Activated naive CD8-positive, alpha-beta T cell treated with anti-CD3 and anti-CD28 coated beads for 36 hours (primary cell): ENCODE results near the gene CXCL17. TPM values are rescaled to one million over a fixed set of nuclear protein-coding genes. Genes with fewer than 3 reads are reported as not detected.

Experiments
- DNase-seq: peaks from one replicate; pipeline ENCODE4 v3.0.0; 2021
- H3K27ac Mint-ChIP-seq: one replicate; pipeline ENCODE4 v1.8.0; 2022; ENCODE audit warnings: mild to moderate bottlenecking, moderate library complexity, mixed read lengths
- H3K27me3 Mint-ChIP-seq: one replicate; pipeline ENCODE4 v1.8.0; 2022; ENCODE audit warnings: mild to moderate bottlenecking, mixed read lengths
- H3K36me3 Mint-ChIP-seq: one replicate; pipeline ENCODE4 v1.8.0; 2021; ENCODE audit warnings: mild to moderate bottlenecking, mixed read lengths
- H3K4me1 Mint-ChIP-seq: one replicate; pipeline ENCODE4 v1.8.0; 2021; ENCODE audit warnings: mixed read lengths
- H3K4me3 Mint-ChIP-seq: one replicate; pipeline ENCODE4 v1.8.0; 2022; ENCODE audit warnings: mild to moderate bottlenecking, moderate library complexity, mixed read lengths
- H3K9me3 Mint-ChIP-seq: one replicate; pipeline ENCODE4 v1.8.0; 2022; ENCODE audit warnings: mixed read lengths
- total RNA-seq, 2 experiments: library from RNA; stranded (reverse); gene quantifications; one replicate each; pipeline ENCODE4 v1.2.3, GENCODE V29; 2021

Gene CXCL17
- total RNA-seq, 2 experiments from 2014 or later, result not detected

- H3K27ac Mint-ChIP-seq, result peak overlapping the region; percentile 84
- H3K9me3 Mint-ChIP-seq, result no peaks in the 10 kb centered on the region
Measured at GRCh38 chr19:42422092-42422900, 20.4 kb downstream of the CXCL17 start.

GRCh38 chr19:42421591-42422031, 21.1 kb downstream of the CXCL17 start:
- H3K27ac Mint-ChIP-seq, result no peak overlapping the region
- H3K4me1 Mint-ChIP-seq, result peaks cover 40% of the 10 kb centered on the region
- no peak for DNase-seq
- H3K4me3 Mint-ChIP-seq, result peak overlapping the region; percentile 89
- peaks cover 14% of the 10 kb centered on the region for H3K36me3 Mint-ChIP-seq
- no peaks in the 10 kb centered on the region for H3K9me3 Mint-ChIP-seq
- no peaks in the 10 kb centered on the region for H3K27me3 Mint-ChIP-seq

More at GRCh38 chr19:42422092-42422900, 20.4 kb downstream of the CXCL17 start:
- H3K27me3 Mint-ChIP-seq, result no peaks in the 10 kb centered on the region
- peaks cover 14% of the 10 kb centered on the region for H3K36me3 Mint-ChIP-seq
- H3K4me1 Mint-ChIP-seq, result peaks cover 40% of the 10 kb centered on the region
- DNase-seq, result no peak
- peak overlapping the region; percentile 89 for H3K4me3 Mint-ChIP-seq

GRCh38 chr19:42421101-42421500, 21.6 kb downstream of the CXCL17 start:
- no peak overlapping the region for H3K27ac Mint-ChIP-seq
- peaks cover 40% of the 10 kb centered on the region for H3K4me1 Mint-ChIP-seq
- H3K9me3 Mint-ChIP-seq, result no peaks in the 10 kb centered on the region
- H3K4me3 Mint-ChIP-seq, result no peak overlapping the region
- DNase-seq, result no peak
- peaks cover 14% of the 10 kb centered on the region for H3K36me3 Mint-ChIP-seq
- H3K27me3 Mint-ChIP-seq, result no peaks in the 10 kb centered on the region

- H3K27ac Mint-ChIP-seq, result no peak overlapping the region
- no peaks in the 10 kb centered on the region for H3K27me3 Mint-ChIP-seq
- peaks cover 14% of the 10 kb centered on the region for H3K36me3 Mint-ChIP-seq
- no peaks in the 10 kb centered on the region for H3K9me3 Mint-ChIP-seq
- DNase-seq, result peak; percentile 78
- no peak overlapping the region for H3K4me3 Mint-ChIP-seq
- peaks cover 40% of the 10 kb centered on the region for H3K4me1 Mint-ChIP-seq
Measured at GRCh38 chr19:42420055-42420544, 22.6 kb downstream of the CXCL17 start.

GRCh38 chr19:42419309-42419708, 23.4 kb downstream of the CXCL17 start:
- peaks cover 14% of the 10 kb centered on the region for H3K36me3 Mint-ChIP-seq
- no peak overlapping the region for H3K27ac Mint-ChIP-seq
- H3K9me3 Mint-ChIP-seq, result no peaks in the 10 kb centered on the region
- no peak for DNase-seq
- no peaks in the 10 kb centered on the region for H3K27me3 Mint-ChIP-seq
- H3K4me3 Mint-ChIP-seq, result no peak overlapping the region
- peaks cover 37% of the 10 kb centered on the region for H3K4me1 Mint-ChIP-seq

GRCh38 chr19:42412661-42413076, 30.1 kb downstream of the CXCL17 start:
- no peak for DNase-seq
- Mint-ChIP-seq H3K36me3 (peaks cover 2% of the 10 kb centered on the region), H3K9me3 (no peaks in the 10 kb centered on the region), H3K4me1 (no peaks in the 10 kb centered on the region), H3K4me3 (no peak overlapping the region), H3K27me3 (no peaks in the 10 kb centered on the region), H3K27ac (no peak overlapping the region)

- Mint-ChIP-seq H3K4me3 (no peak overlapping the region), H3K36me3 (peaks cover 2% of the 10 kb centered on the region), H3K27ac (no peak overlapping the region), H3K27me3 (no peaks in the 10 kb centered on the region), H3K4me1 (no peaks in the 10 kb centered on the region), H3K9me3 (no peaks in the 10 kb centered on the region)
- no peak for DNase-seq
Measured at GRCh38 chr19:42412227-42412626, 30.5 kb downstream of the CXCL17 start.

- no peak overlapping the region for H3K27ac Mint-ChIP-seq
- no peak for DNase-seq
- no peaks in the 10 kb centered on the region for H3K27me3 Mint-ChIP-seq
- H3K4me1 Mint-ChIP-seq, result no peaks in the 10 kb centered on the region
- H3K9me3 Mint-ChIP-seq, result no peaks in the 10 kb centered on the region
- peaks cover 2% of the 10 kb centered on the region for H3K36me3 Mint-ChIP-seq
- no peak overlapping the region for H3K4me3 Mint-ChIP-seq
Measured at GRCh38 chr19:42411581-42412178, 31.1 kb downstream of the CXCL17 start.

- Mint-ChIP-seq H3K9me3 (no peaks in the 10 kb centered on the region), H3K27me3 (no peaks in the 10 kb centered on the region), H3K36me3 (peaks cover 5% of the 10 kb centered on the region), H3K27ac (no peak overlapping the region), H3K4me3 (no peak overlapping the region), H3K4me1 (no peaks in the 10 kb centered on the region)
- DNase-seq, result no peak
Measured at GRCh38 chr19:42410371-42410770, 32.4 kb downstream of the CXCL17 start.

GRCh38 chr19:42409477-42409876, 33.3 kb downstream of the CXCL17 start:
- peaks cover 10% of the 10 kb centered on the region for H3K36me3 Mint-ChIP-seq
- no peak overlapping the region for H3K27ac Mint-ChIP-seq
- no peaks in the 10 kb centered on the region for H3K9me3 Mint-ChIP-seq
- H3K27me3 Mint-ChIP-seq, result no peaks in the 10 kb centered on the region
- no peak overlapping the region for H3K4me3 Mint-ChIP-seq
- no peaks in the 10 kb centered on the region for H3K4me1 Mint-ChIP-seq
- DNase-seq, result no peak

- Mint-ChIP-seq H3K27me3 (no peaks in the 10 kb centered on the region), H3K4me1 (no peaks in the 10 kb centered on the region), H3K27ac (no peak overlapping the region), H3K9me3 (no peaks in the 10 kb centered on the region), H3K4me3 (no peak overlapping the region), H3K36me3 (peaks cover 12% of the 10 kb centered on the region)
- no peak for DNase-seq
Measured at GRCh38 chr19:42407816-42408175, 35.0 kb downstream of the CXCL17 start.

GRCh38 chr19:42407085-42407815, 35.5 kb downstream of the CXCL17 start:
- Mint-ChIP-seq H3K27me3 (no peaks in the 10 kb centered on the region), H3K36me3 (peaks cover 12% of the 10 kb centered on the region), H3K4me3 (no peak overlapping the region), H3K4me1 (peaks cover 3% of the 10 kb centered on the region), H3K27ac (no peak overlapping the region), H3K9me3 (no peaks in the 10 kb centered on the region)
- DNase-seq, result no peak

- Mint-ChIP-seq H3K36me3 (peaks cover 12% of the 10 kb centered on the region), H3K4me3 (no peak overlapping the region), H3K27ac (no peak overlapping the region), H3K27me3 (no peaks in the 10 kb centered on the region), H3K9me3 (no peaks in the 10 kb centered on the region), H3K4me1 (peaks cover 10% of the 10 kb centered on the region)
- no peak for DNase-seq
Measured at GRCh38 chr19:42406111-42406510, 36.6 kb downstream of the CXCL17 start.

- Mint-ChIP-seq H3K27me3 (no peaks in the 10 kb centered on the region), H3K9me3 (no peaks in the 10 kb centered on the region), H3K4me3 (no peak overlapping the region), H3K27ac (no peak overlapping the region), H3K4me1 (peaks cover 20% of the 10 kb centered on the region), H3K36me3 (peaks cover 12% of the 10 kb centered on the region)
- no peak for DNase-seq
Measured at GRCh38 chr19:42403586-42403985, 39.2 kb downstream of the CXCL17 start.
